ENCODE data around the gene KLHL33.

Gene KLHL33

GRCh38 chr14:20428802-20429201, 7.2 kb downstream of the KLHL33 start:
- DNase-seq (ENCODE audit: low read depth, low spot score): no peak
- Histone ChIP-seq H3K9me3 (ENCODE audit: insufficient read depth, low read length) (no peaks in the 10 kb centered on the region), H3K36me3 (ENCODE audit: insufficient read depth, insufficient read length, low read length) (no peaks in the 10 kb centered on the region), H3K27me3 (ENCODE audit: insufficient read depth, insufficient read length) (no peaks in the 10 kb centered on the region), H3K4me3 (ENCODE audit: insufficient read length, low read depth) (no peak overlapping the region), H3K9ac (ENCODE audit: insufficient read length, low read depth) (no peak overlapping the region), H3K4me1 (ENCODE audit: insufficient read depth, insufficient read length) (no peaks in the 10 kb centered on the region)
- TF ChIP-seq ZNF274 (IDR thresholded peaks at IDR 0.05; ENCODE audit: low read depth, low read length): no peak
- TF ChIP-seq YY1 (IDR thresholded peaks at IDR 0.05; ENCODE audit: insufficient read depth, insufficient read length): no peak
- TF ChIP-seq SUZ12 (IDR thresholded peaks at IDR 0.05; ENCODE audit: extremely low read depth, insufficient read depth, insufficient read length): no peak

GRCh38 chr14:20428010-20428365, 8.0 kb downstream of the KLHL33 start:
- Histone ChIP-seq H3K4me1 (ENCODE audit: insufficient read depth, insufficient read length) (no peaks in the 10 kb centered on the region), H3K36me3 (ENCODE audit: insufficient read depth, insufficient read length, low read length) (no peaks in the 10 kb centered on the region), H3K27me3 (ENCODE audit: insufficient read depth, insufficient read length) (no peaks in the 10 kb centered on the region), H3K9me3 (ENCODE audit: insufficient read depth, low read length) (no peaks in the 10 kb centered on the region), H3K4me3 (ENCODE audit: insufficient read length, low read depth) (no peak overlapping the region), H3K9ac (ENCODE audit: insufficient read length, low read depth) (no peak overlapping the region)
- TF ChIP-seq YY1 (IDR thresholded peaks at IDR 0.05; ENCODE audit: insufficient read depth, insufficient read length) (no peak), ZNF274 (IDR thresholded peaks at IDR 0.05; ENCODE audit: low read depth, low read length) (no peak), SUZ12 (IDR thresholded peaks at IDR 0.05; ENCODE audit: extremely low read depth, insufficient read depth, insufficient read length) (no peak)
- DNase-seq (ENCODE audit: low read depth, low spot score): no peak

GRCh38 chr14:20427231-20428009, 8.5 kb downstream of the KLHL33 start:
- H3K9ac ChIP-seq (ENCODE audit: insufficient read length, low read depth): no peak overlapping the region

GRCh38 chr14:20424851-20425250, 11.1 kb downstream of the KLHL33 start:
- no peak for TF ChIP-seq ZNF274 (IDR thresholded peaks at IDR 0.05; ENCODE audit: low read depth, low read length)
- TF ChIP-seq SUZ12 (IDR thresholded peaks at IDR 0.05; ENCODE audit: extremely low read depth, insufficient read depth, insufficient read length): no peak
- TF ChIP-seq YY1 (IDR thresholded peaks at IDR 0.05; ENCODE audit: insufficient read depth, insufficient read length): no peak
- no peak for DNase-seq (ENCODE audit: low read depth, low spot score)
- Histone ChIP-seq H3K9ac (ENCODE audit: insufficient read length, low read depth) (no peak overlapping the region), H3K36me3 (ENCODE audit: insufficient read depth, insufficient read length, low read length) (no peaks in the 10 kb centered on the region), H3K4me3 (ENCODE audit: insufficient read length, low read depth) (no peak overlapping the region), H3K27me3 (ENCODE audit: insufficient read depth, insufficient read length) (no peaks in the 10 kb centered on the region), H3K4me1 (ENCODE audit: insufficient read depth, insufficient read length) (peaks cover 2% of the 10 kb centered on the region), H3K9me3 (ENCODE audit: insufficient read depth, low read length) (no peaks in the 10 kb centered on the region)

More at GRCh38 chr14:20427231-20428009, 8.5 kb downstream of the KLHL33 start:
- no peak overlapping the region for H3K4me3 ChIP-seq (ENCODE audit: insufficient read length, low read depth)
- no peaks in the 10 kb centered on the region for H3K27me3 ChIP-seq (ENCODE audit: insufficient read depth, insufficient read length)
- no peaks in the 10 kb centered on the region for H3K4me1 ChIP-seq (ENCODE audit: insufficient read depth, insufficient read length)
- DNase-seq (ENCODE audit: low read depth, low spot score): no peak
- no peak for TF ChIP-seq ZNF274 (IDR thresholded peaks at IDR 0.05; ENCODE audit: low read depth, low read length)
- no peak for TF ChIP-seq YY1 (IDR thresholded peaks at IDR 0.05; ENCODE audit: insufficient read depth, insufficient read length)
- TF ChIP-seq SUZ12 (IDR thresholded peaks at IDR 0.05; ENCODE audit: extremely low read depth, insufficient read depth, insufficient read length): no peak
- H3K9me3 ChIP-seq (ENCODE audit: insufficient read depth, low read length): no peaks in the 10 kb centered on the region
- no peaks in the 10 kb centered on the region for H3K36me3 ChIP-seq (ENCODE audit: insufficient read depth, insufficient read length, low read length)

- no peak overlapping the region for H3K9ac ChIP-seq (ENCODE audit: insufficient read length, low read depth)
- TF ChIP-seq SUZ12 (IDR thresholded peaks at IDR 0.05; ENCODE audit: extremely low read depth, insufficient read depth, insufficient read length) (no peak), ZNF274 (IDR thresholded peaks at IDR 0.05; ENCODE audit: low read depth, low read length) (no peak), YY1 (IDR thresholded peaks at IDR 0.05; ENCODE audit: insufficient read depth, insufficient read length) (no peak)
- H3K9me3 ChIP-seq (ENCODE audit: insufficient read depth, low read length): no peaks in the 10 kb centered on the region
- no peak for DNase-seq (ENCODE audit: low read depth, low spot score)
- no peak overlapping the region for H3K4me3 ChIP-seq (ENCODE audit: insufficient read length, low read depth)
- peaks cover 2% of the 10 kb centered on the region for H3K4me1 ChIP-seq (ENCODE audit: insufficient read depth, insufficient read length)
- no peaks in the 10 kb centered on the region for H3K27me3 ChIP-seq (ENCODE audit: insufficient read depth, insufficient read length)
- no peaks in the 10 kb centered on the region for H3K36me3 ChIP-seq (ENCODE audit: insufficient read depth, insufficient read length, low read length)
Observed at GRCh38 chr14:20422886-20423285, 13.1 kb downstream of the KLHL33 start.

GRCh38 chr14:20421267-20421666, 14.7 kb downstream of the KLHL33 start:
- no peak overlapping the region for H3K4me3 ChIP-seq (ENCODE audit: insufficient read length, low read depth)
- H3K9ac ChIP-seq (ENCODE audit: insufficient read length, low read depth): no peak overlapping the region
- no peaks in the 10 kb centered on the region for H3K36me3 ChIP-seq (ENCODE audit: insufficient read depth, insufficient read length, low read length)
- no peaks in the 10 kb centered on the region for H3K9me3 ChIP-seq (ENCODE audit: insufficient read depth, low read length)
- peaks cover 2% of the 10 kb centered on the region for H3K4me1 ChIP-seq (ENCODE audit: insufficient read depth, insufficient read length)
- DNase-seq (ENCODE audit: low read depth, low spot score): no peak
- TF ChIP-seq YY1 (IDR thresholded peaks at IDR 0.05; ENCODE audit: insufficient read depth, insufficient read length) (no peak), SUZ12 (IDR thresholded peaks at IDR 0.05; ENCODE audit: extremely low read depth, insufficient read depth, insufficient read length) (no peak), ZNF274 (IDR thresholded peaks at IDR 0.05; ENCODE audit: low read depth, low read length) (no peak)
- no peaks in the 10 kb centered on the region for H3K27me3 ChIP-seq (ENCODE audit: insufficient read depth, insufficient read length)

- H3K4me1 ChIP-seq (ENCODE audit: insufficient read depth, insufficient read length): peaks cover 2% of the 10 kb centered on the region
- no peak overlapping the region for H3K4me3 ChIP-seq (ENCODE audit: insufficient read length, low read depth)
- H3K9me3 ChIP-seq (ENCODE audit: insufficient read depth, low read length): no peaks in the 10 kb centered on the region
- no peak for DNase-seq (ENCODE audit: low read depth, low spot score)
- H3K27me3 ChIP-seq (ENCODE audit: insufficient read depth, insufficient read length): peaks cover under 1% of the 10 kb centered on the region
- H3K36me3 ChIP-seq (ENCODE audit: insufficient read depth, insufficient read length, low read length): no peaks in the 10 kb centered on the region
- TF ChIP-seq YY1 (IDR thresholded peaks at IDR 0.05; ENCODE audit: insufficient read depth, insufficient read length): no peak
- TF ChIP-seq SUZ12 (IDR thresholded peaks at IDR 0.05; ENCODE audit: extremely low read depth, insufficient read depth, insufficient read length): no peak
- H3K9ac ChIP-seq (ENCODE audit: insufficient read length, low read depth): no peak overlapping the region
Observed at GRCh38 chr14:20419419-20419818, 16.5 kb downstream of the KLHL33 start.
